Suprapubic skin (tissue), 4 donors: ENCODE measurements around the gene NOL11.

ENCODE experiments used
- CTCF ChIP-seq, 2 donors: fragments of 200-600 bp in 1 of 2; fragments of 450-650 bp in 1 of 2; sonication (generic) in 1 of 2; IDR thresholded peaks; one replicate each; pipeline ENCODE4 v1.5.1; 2016 to 2019; ENCODE audit warnings: antibody characterized with exemption in 2 of 2, mild to moderate bottlenecking in 1 of 2, moderate library complexity in 1 of 2
- EP300 ChIP-seq: sonication (generic); formaldehyde crosslinking; IDR thresholded peaks from one replicate; pipeline ENCODE4 v1.6.1; 2017; ENCODE audit warnings: antibody characterized with exemption
- POLR2A ChIP-seq, 2 donors: fragments of 450-650 bp; IDR thresholded peaks; one replicate each; pipeline ENCODE4 v1.6.1; 2017; ENCODE audit warnings: antibody characterized with exemption in 2 of 2, mild to moderate bottlenecking in 2 of 2, moderate library complexity in 2 of 2
- POLR2AphosphoS5 ChIP-seq, 3 donors: sonication (generic); formaldehyde crosslinking; IDR thresholded peaks; one replicate each; pipeline ENCODE4 v1.6.1; 2017; ENCODE audit warnings: antibody characterized with exemption in 3 of 3

GRCh38 chr17:67716405-67716798, 1.3 kb upstream of the NOL11 start:
- TF ChIP-seq CTCF (IDR thresholded peaks at IDR 0.05) (no peak), POLR2A (IDR thresholded peaks at IDR 0.05) (no peak), EP300 (no peak), POLR2AphosphoS5 (IDR thresholded peaks at IDR 0.05) (no peak)
